GM10847 (cell line): Measurements from ENCODE around the gene SLC1A4.

Experiments
- POLR2A ChIP-seq: IDR thresholded peaks from 2 replicates; pipeline ENCODE4 v1.6.1; 2011; ENCODE audit not compliant: insufficient read length; ENCODE audit errors: extremely low read depth

The SLC1A4 gene

DNA sequence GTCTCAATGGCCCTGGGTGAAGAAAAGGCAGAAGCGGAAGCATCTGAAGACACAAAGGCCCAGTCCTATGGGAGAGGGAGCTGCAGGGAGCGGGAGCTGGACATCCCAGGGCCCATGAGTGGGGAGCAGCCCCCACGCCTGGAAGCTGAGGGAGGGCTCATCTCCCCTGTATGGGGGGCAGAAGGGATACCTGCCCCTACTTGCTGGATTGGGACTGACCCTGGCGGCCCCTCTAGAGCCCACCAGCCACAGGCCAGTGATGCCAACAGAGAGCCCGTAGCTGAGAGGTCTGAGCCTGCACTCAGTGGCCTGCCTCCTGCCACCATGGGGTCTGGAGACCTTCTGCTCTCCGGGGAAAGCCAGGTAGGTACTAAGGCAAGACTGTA, 80.2 kb downstream of the SLC1A4 start:
- TF ChIP-seq POLR2A, result no peak

DNA sequence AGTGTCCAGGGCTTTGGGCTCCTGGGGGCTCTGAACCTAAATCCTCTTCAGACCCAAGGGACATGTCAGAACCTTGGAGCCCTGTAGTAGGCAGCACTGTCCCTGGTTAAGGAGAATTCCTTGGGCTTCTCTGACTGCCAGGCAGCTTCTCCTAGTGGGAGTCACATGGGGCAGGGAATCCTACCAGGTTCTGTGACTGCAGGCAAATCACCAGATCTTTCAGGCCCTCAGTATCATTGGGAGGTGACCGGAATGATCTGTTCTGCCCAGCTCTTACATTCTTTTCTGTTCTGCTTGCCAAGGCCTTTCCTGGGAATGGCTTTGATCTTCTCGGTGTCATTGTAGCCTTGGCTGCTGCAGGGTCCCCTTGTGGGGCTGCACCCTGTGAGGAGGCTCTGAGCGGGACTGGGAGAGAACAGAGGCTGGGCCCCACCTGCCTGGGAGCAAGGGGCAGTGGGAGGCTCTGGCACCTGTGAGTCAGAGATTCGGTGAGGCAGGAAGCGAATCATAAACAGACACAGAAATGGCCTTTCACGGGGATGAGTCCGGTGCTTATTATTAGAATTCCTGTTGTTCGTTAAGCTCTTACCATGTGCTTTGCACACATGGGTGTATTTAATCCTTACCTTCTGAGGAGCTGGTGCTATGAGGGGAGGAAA, 81.1 kb downstream of the SLC1A4 start:
- no peak for TF ChIP-seq POLR2A

DNA sequence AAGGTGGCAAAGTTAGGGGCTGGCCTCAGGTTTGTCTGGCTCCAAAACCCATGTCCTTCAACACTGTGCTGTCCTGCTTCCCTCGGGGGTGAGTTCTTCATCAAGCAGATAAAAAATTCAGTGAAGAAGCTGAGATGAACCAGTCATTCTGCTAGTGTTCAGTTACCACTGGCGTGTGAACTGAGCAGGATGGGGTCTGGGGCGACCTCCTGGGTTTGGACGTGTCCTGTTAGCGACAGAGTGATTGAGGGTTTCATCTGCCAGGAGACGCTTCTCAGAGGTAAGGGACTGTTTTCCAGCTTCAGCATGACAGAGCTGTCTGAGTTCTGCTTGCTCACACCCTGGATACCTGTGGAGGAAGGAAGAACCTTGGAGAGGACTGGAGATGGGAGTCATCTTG, 81.7 kb downstream of the SLC1A4 start:
- TF ChIP-seq POLR2A, result no peak

GRCh38 chr2:65071499-65072180, 82.4 kb downstream of the SLC1A4 start:
- TF ChIP-seq POLR2A, result no peak

DNA sequence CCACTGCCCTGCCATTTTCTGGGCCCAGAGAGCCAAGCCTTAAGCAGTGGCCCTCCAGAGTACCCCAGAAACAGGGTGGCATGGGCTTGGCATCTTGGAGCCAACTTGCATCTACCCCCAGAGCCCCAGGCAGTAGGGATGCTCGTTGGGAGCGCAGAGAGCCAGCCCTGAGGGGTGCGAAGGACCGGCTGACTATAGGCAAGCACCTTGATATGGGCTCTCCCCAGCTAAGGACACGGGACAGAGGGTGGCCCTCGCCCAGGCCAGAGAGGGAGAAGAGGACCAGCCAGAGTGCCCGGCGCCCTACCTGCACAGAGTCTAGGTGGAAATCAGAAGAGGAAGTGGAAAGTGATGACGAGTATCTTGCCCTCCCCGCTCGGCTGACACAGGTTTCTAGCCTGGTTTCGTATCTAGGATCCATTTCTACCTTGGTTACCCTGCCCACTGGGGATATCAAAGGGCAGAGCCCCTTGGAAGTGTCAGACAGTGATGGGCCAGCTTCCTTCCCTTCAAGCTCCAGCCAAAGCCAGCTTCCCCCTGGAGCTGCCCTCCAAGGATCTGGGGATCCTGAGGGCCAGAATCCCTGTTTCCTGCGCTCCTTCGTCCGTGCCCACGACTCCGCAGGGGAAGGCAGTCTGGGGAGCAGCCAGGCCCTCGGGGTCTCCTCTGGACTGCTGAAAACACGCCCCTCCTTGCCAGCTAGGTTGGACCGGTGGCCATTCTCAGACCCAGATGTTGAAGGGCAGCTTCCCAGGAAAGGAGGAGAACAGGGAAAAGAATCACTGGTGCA, 83.2 kb downstream of the SLC1A4 start:
- TF ChIP-seq POLR2A, result no peak
